ENCODE measurements around the gene UCP3.
A peak's percentile ranks its signal among the peaks of the same experiment; 100 is the strongest.

Gene UCP3

GRCh38 chr11:73977856-73978519, 30.9 kb downstream of the UCP3 start:
- no peak for DNase-seq

- DNase-seq, result no peak
These were observed 32.3 kb downstream of the UCP3 start for GRCh38 chr11:73976451-73977151.

- DNase-seq, result no peak
These were observed 33.5 kb downstream of the UCP3 start for GRCh38 chr11:73975479-73975757.

GRCh38 chr11:73974604-73975478, 34.0 kb downstream of the UCP3 start:
- no peak for DNase-seq

- no peak for DNase-seq
These were observed 36.0 kb downstream of the UCP3 start for GRCh38 chr11:73972620-73973449.

- DNase-seq, result no peak
These were observed 36.7 kb downstream of the UCP3 start for GRCh38 chr11:73972187-73972586.

GRCh38 chr11:73971175-73971719, 37.6 kb downstream of the UCP3 start:
- DNase-seq, result no peak

GRCh38 chr11:73969991-73970800, 38.7 kb downstream of the UCP3 start:
- peak in 1 of 5 donors; percentile 15 for DNase-seq

- DNase-seq, result no peak
These were observed 39.8 kb downstream of the UCP3 start for GRCh38 chr11:73969091-73969490.

- no peak for DNase-seq
These were observed 40.4 kb downstream of the UCP3 start for GRCh38 chr11:73968356-73968966.

GRCh38 chr11:73965764-73966121, 43.1 kb downstream of the UCP3 start:
- no peak for DNase-seq

GRCh38 chr11:73965076-73965763, 43.7 kb downstream of the UCP3 start:
- DNase-seq, result no peak

GRCh38 chr11:73963861-73964260, 45.0 kb downstream of the UCP3 start:
- no peak for DNase-seq

GRCh38 chr11:73962101-73962705, 46.7 kb downstream of the UCP3 start:
- no peak for DNase-seq

- no peak for DNase-seq
These were observed 47.6 kb downstream of the UCP3 start for GRCh38 chr11:73961321-73961720.

- no peak for DNase-seq
These were observed 50.3 kb downstream of the UCP3 start for GRCh38 chr11:73958521-73959141.

GRCh38 chr11:73957654-73958361, 51.1 kb downstream of the UCP3 start:
- DNase-seq, result no peak

- DNase-seq, result no peak
These were observed 51.8 kb downstream of the UCP3 start for GRCh38 chr11:73956876-73957653.

All from T-helper 1 cell (primary cell).